ENCODE measurements around the gene GK. TPM values are rescaled to one million over a fixed set of nuclear protein-coding genes. Genes with fewer than 3 reads are reported as not detected.

Gene GK
- total RNA-seq, 1 experiment from 2014 or later: 7.5 TPM

DNA sequence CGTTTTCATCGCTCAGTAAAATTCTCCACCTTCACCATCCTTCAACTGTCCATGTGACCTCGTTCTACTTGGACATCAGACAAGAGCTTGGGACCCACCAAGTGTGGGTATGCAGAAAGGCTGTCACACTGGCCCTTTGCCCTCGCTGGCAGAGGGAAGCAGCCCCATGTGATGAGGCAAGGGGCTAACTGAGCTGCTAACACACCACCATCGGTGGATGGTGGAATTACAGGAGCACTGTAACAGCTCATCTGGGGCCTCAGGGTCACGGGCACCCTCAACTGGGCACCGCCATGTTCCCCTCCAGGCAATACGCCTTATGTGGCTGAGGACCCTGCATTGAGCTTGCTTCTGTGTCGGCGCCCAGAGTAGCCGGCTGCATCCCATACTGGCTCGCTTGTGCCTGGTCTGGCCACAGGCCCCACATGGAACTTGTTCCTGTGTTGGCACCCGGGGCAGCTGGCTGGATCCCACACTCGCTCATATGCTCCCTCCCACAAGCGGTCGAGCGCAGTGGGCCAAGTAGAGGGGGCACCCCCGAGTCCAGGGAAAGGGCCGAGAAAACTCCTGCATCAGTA lies 126.3 kb downstream of the GK start:
- H3K36me3 Mint-ChIP-seq: 0 out of 2 replicates have a peak, but pooled peaks cover 2% of the 10 kb centered on the region

More for the DNA sequence above, 126.3 kb downstream of the GK start:
- Mint-ChIP-seq H3K4me3 (no peak overlapping the region), H3K4me1 (peaks cover 21% of the 10 kb centered on the region), H3K27me3 (ENCODE audit: low read depth) (no peaks in the 10 kb centered on the region), H3K9me3 (peaks cover 4% of the 10 kb centered on the region; the same call in 1 of the 2 replicates), H3K27ac (no peak overlapping the region)
- TF ChIP-seq AR (CRISPR knock-in tag; IDR thresholded peaks at IDR 0.05) (no peak), ZNF532 (CRISPR knock-in tag; IDR thresholded peaks at IDR 0.05; ENCODE audit: borderline replicate concordance) (no peak), ELF4 (CRISPR knock-in tag; IDR thresholded peaks at IDR 0.05; ENCODE audit: low read depth) (no peak), MXD4 (CRISPR knock-in tag; IDR thresholded peaks at IDR 0.05; ENCODE audit: borderline replicate concordance) (no peak), CBFB (CRISPR knock-in tag; IDR thresholded peaks at IDR 0.05; ENCODE audit: low read depth) (no peak), FOXP4 (CRISPR knock-in tag; IDR thresholded peaks at IDR 0.05) (no peak), IRF1 (CRISPR knock-in tag; IDR thresholded peaks at IDR 0.05) (no peak), ZBTB43 (CRISPR knock-in tag; IDR thresholded peaks at IDR 0.05) (no peak), PRRX2 (CRISPR knock-in tag; IDR thresholded peaks at IDR 0.05) (no peak), MYBL2 (CRISPR knock-in tag; IDR thresholded peaks at IDR 0.05) (no peak), NFYB (CRISPR knock-in tag; conservative IDR thresholded peaks at IDR 0.05; ENCODE audit: low read depth) (no peak), PREB (CRISPR knock-in tag; IDR thresholded peaks at IDR 0.05; ENCODE audit: borderline replicate concordance) (no peak), ZNF416 (CRISPR knock-in tag; IDR thresholded peaks at IDR 0.05) (no peak), RORB (CRISPR knock-in tag; IDR thresholded peaks at IDR 0.05) (no peak), RELA (CRISPR knock-in tag; IDR thresholded peaks at IDR 0.05; ENCODE audit: borderline replicate concordance) (no peak)
- TF ChIP-seq, protein P1, sequence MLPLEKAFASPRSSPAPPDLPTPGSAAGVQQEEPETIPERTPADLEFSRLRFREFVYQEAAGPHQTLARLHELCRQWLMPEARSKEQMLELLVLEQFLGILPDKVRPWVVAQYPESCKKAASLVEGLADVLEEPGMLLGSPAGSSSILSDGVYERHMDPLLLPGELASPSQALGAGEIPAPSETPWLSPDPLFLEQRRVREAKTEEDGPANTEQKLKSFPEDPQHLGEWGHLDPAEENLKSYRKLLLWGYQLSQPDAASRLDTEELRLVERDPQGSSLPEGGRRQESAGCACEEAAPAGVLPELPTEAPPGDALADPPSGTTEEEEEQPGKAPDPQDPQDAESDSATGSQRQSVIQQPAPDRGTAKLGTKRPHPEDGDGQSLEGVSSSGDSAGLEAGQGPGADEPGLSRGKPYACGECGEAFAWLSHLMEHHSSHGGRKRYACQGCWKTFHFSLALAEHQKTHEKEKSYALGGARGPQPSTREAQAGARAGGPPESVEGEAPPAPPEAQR (CRISPR knock-in tag; IDR thresholded peaks at IDR 0.05): no peak
- TF ChIP-seq, protein P2, sequence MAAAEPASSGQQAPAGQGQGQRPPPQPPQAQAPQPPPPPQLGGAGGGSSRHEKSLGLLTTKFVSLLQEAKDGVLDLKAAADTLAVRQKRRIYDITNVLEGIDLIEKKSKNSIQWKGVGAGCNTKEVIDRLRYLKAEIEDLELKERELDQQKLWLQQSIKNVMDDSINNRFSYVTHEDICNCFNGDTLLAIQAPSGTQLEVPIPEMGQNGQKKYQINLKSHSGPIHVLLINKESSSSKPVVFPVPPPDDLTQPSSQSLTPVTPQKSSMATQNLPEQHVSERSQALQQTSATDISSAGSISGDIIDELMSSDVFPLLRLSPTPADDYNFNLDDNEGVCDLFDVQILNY (CRISPR knock-in tag; IDR thresholded peaks at IDR 0.05): no peak
- TF ChIP-seq, protein P3, sequence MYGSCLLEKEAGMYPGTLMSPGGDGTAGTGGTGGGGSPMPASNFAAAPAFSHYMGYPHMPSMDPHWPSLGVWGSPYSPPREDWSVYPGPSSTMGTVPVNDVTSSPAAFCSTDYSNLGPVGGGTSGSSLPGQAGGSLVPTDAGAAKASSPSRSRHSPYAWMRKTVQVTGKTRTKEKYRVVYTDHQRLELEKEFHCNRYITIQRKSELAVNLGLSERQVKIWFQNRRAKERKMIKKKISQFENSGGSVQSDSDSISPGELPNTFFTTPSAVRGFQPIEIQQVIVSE (CRISPR knock-in tag; IDR thresholded peaks at IDR 0.05; ENCODE audit: borderline replicate concordance): no peak
- no peak for ATAC-seq
- ChIA-PET CTCF (no interaction called here), POLR2A (no interaction called here)
- DNase-seq (ENCODE audit: low spot score): no peak
